HCT116 (cell line): ENCODE measurements around the gene MRPL24. TPM values are rescaled to one million over a fixed set of nuclear protein-coding genes. Genes with fewer than 3 reads are reported as not detected.

Experiments used
- ATAC-seq: fragments of 200-7000 bp; cut with Tn5 transposase; 2 replicates; pipeline ENCODE4 v1.9.1; 2020; ENCODE audit warnings: mild to moderate bottlenecking, moderate library complexity
- BruUV-seq: library from RNA; stranded (reverse); fragments of 400-500 nt; replicated peaks from 2 replicates; lab custom pipeline; 2021; lab: Mats Ljungman, UMichigan
- CTCF ChIA-PET: fragments of 300-600 bp; sonication (Branson Sonifier 250); formaldehyde crosslinking; loops from one replicate; lab custom pipeline; 2021; ENCODE audit warnings: antibody characterized with exemption; lab: Charles Lee
- POLR2A ChIA-PET: fragments of 300-600, 350-600 bp; sonication (Branson Sonifier 250); formaldehyde crosslinking; loops from one replicate; lab custom pipeline; 2021; ENCODE audit warnings: antibody characterized with exemption; lab: Charles Lee
- RAD21 ChIA-PET, 2 experiments: fragments of 300-600 bp; sonication (Branson Sonifier 250); formaldehyde crosslinking; loops; one replicate each; lab custom pipeline; 2023; ENCODE audit warnings: low total read pairs in 2 of 2; ENCODE audit not compliant: uncharacterized antibody in 2 of 2, unreplicated experiment in 2 of 2, low non-redundant PET in 1 of 2; lab: Charles Lee
- DNase-seq: peaks from one replicate; pipeline ENCODE4 v3.0.0-alpha.2; 2010; ENCODE audit warnings: low read depth, low spot score
- H2AFZ ChIP-seq: fragments of 200-600 bp; shearing (Covaris generic), sonication (generic); 2 replicates; pipeline ENCODE4 v1.6.1; 2017; ENCODE audit warnings: low read depth, mixed run types, mixed read lengths, antibody characterized with exemption, low read length; ENCODE audit not compliant: poor library complexity, severe bottlenecking
- H3K27ac ChIP-seq: 2 replicates; pipeline ENCODE4 v1.5.1; 2012; ENCODE audit warnings: low read depth, low read length
- H3K27me3 ChIP-seq: fragments of 200-600 bp; sonication (generic); 2 replicates; pipeline ENCODE4 v1.6.1; 2016; ENCODE audit warnings: mixed run types, low read length, mixed read lengths; ENCODE audit not compliant: insufficient read depth
- H3K36me3 ChIP-seq, 2 experiments: fragments of 200-500 bp in 1 of 2; fragments of 200-600 bp in 1 of 2; sonication (Bioruptor generic) in 1 of 2; sonication (generic) in 1 of 2; 2 replicates each; pipeline versions ENCODE4 v1.5.1 to v1.6.1; 2014 to 2016; ENCODE audit warnings: low read length in 2 of 2, inconsistent platforms in 1 of 2, mixed read lengths in 1 of 2, mixed run types in 1 of 2; ENCODE audit not compliant: insufficient read depth in 2 of 2, control insufficient read depth in 1 of 2
- H3K4me1 ChIP-seq, 2 experiments: fragments of 200-600 bp in 1 of 2; sonication (generic) in 1 of 2; 2 replicates each; pipeline versions ENCODE4 v1.5.1 to v1.6.1; 2012 to 2017; ENCODE audit warnings: low read length in 2 of 2, inconsistent platforms in 1 of 2, mild to moderate bottlenecking in 1 of 2, mixed read lengths in 1 of 2, mixed run types in 1 of 2, moderate library complexity in 1 of 2; ENCODE audit not compliant: insufficient read depth in 2 of 2, control insufficient read depth in 1 of 2
- H3K4me2 ChIP-seq: fragments of 200-600 bp; sonication (generic); 2 replicates; pipeline ENCODE4 v1.6.1; 2017; ENCODE audit warnings: mixed run types, low read length, mixed read lengths
- H3K4me3 ChIP-seq, 2 experiments: fragments of 200-600 bp in 1 of 2; sonication (generic) in 1 of 2; replicated peaks in 1 of 2; 2 replicates each; pipeline ENCODE4 v1.5.1; 2011 to 2016; ENCODE audit warnings: low read length in 2 of 2, control low read depth in 1 of 2, low read depth in 1 of 2, mild to moderate bottlenecking in 1 of 2, mixed read lengths in 1 of 2, mixed run types in 1 of 2
- H3K79me2 ChIP-seq: fragments of 200-600 bp; sonication (generic); 2 replicates; pipeline ENCODE4 v1.6.1; 2017; ENCODE audit warnings: mild to moderate bottlenecking, mixed run types, low read length, moderate library complexity, mixed read lengths; ENCODE audit not compliant: insufficient read depth
- H3K9ac ChIP-seq: fragments of 200-600 bp; sonication (generic); 2 replicates; pipeline ENCODE4 v1.6.1; 2016; ENCODE audit warnings: low read length, mixed read lengths
- H3K9me2 ChIP-seq: fragments of 200-600 bp; sonication (generic), shearing (Covaris generic); 2 replicates; pipeline ENCODE4 v1.6.1; 2017; ENCODE audit warnings: mixed run types, mild to moderate bottlenecking, moderate library complexity; ENCODE audit not compliant: insufficient read depth
- H3K9me3 ChIP-seq, 2 experiments: fragments of 200-500 bp in 1 of 2; fragments of 200-600 bp in 1 of 2; sonication (Bioruptor generic) in 1 of 2; sonication (generic) in 1 of 2; 2 replicates each; pipeline ENCODE4 v1.6.1; 2014 to 2017; ENCODE audit warnings: low read length in 2 of 2, mixed read lengths in 2 of 2, inconsistent platforms in 1 of 2, low read depth in 1 of 2, mild to moderate bottlenecking in 1 of 2, mixed run types in 1 of 2, moderate library complexity in 1 of 2; ENCODE audit not compliant: control insufficient read depth in 1 of 2, insufficient read depth in 1 of 2
- H4K20me1 ChIP-seq: fragments of 200-600 bp; sonication (generic), shearing (Covaris generic); 2 replicates; pipeline ENCODE4 v1.6.1; 2017; ENCODE audit warnings: mixed run types, mild to moderate bottlenecking, moderate library complexity; ENCODE audit not compliant: insufficient read depth
- CBX3 ChIP-seq: IDR thresholded peaks from 2 replicates; pipeline ENCODE4 v1.6.1; 2012; ENCODE audit warnings: low read depth
- CEBPB ChIP-seq: IDR thresholded peaks from 2 replicates; pipeline ENCODE4 v1.6.1; 2012; ENCODE audit warnings: low read depth
- CTCF ChIP-seq, 3 experiments: fragments of 200-600 bp in 1 of 3; sonication (generic) in 1 of 3; IDR thresholded peaks in 2 of 3; conservative IDR thresholded peaks in 1 of 3; 2 replicates each; pipeline ENCODE4 v1.5.1; 2012 to 2017; ENCODE audit warnings: low read depth in 2 of 3, low read length in 2 of 3, antibody characterized with exemption in 1 of 3, borderline replicate concordance in 1 of 3, control low read depth in 1 of 3, mild to moderate bottlenecking in 1 of 3, mixed read lengths in 1 of 3, mixed run types in 1 of 3, moderate library complexity in 1 of 3; ENCODE audit not compliant: insufficient read depth in 1 of 3
- EGR1 ChIP-seq: IDR thresholded peaks from 2 replicates; pipeline ENCODE4 v1.6.1; 2012; ENCODE audit warnings: low read depth
- ELF1 ChIP-seq: IDR thresholded peaks from 2 replicates; pipeline ENCODE4 v1.6.1; 2012; ENCODE audit warnings: low read depth, borderline replicate concordance
- EZH2 ChIP-seq: fragments of 200-600 bp; sonication (generic); IDR thresholded peaks from 2 replicates; pipeline ENCODE4 v1.6.1; 2017; ENCODE audit warnings: antibody characterized with exemption, mixed run types
- EZH2phosphoT487 ChIP-seq: fragments of 200-600 bp; IDR thresholded peaks from 2 replicates; pipeline ENCODE4 v1.6.1; 2018; ENCODE audit warnings: antibody characterized with exemption, borderline replicate concordance
- FOSL1 ChIP-seq: IDR thresholded peaks from 2 replicates; pipeline ENCODE4 v1.6.1; 2012; ENCODE audit warnings: low read depth
- POLR2A ChIP-seq: IDR thresholded peaks from 2 replicates; pipeline ENCODE4 v1.7.0; 2011; ENCODE audit warnings: borderline replicate concordance; ENCODE audit not compliant: insufficient read depth, insufficient read length; ENCODE audit errors: extremely low read depth
- POLR2AphosphoS5 ChIP-seq: IDR thresholded peaks from 2 replicates; pipeline ENCODE4 v1.6.1; 2011; ENCODE audit warnings: mild to moderate bottlenecking, low read depth, low read length, moderate library complexity
- RAD21 ChIP-seq: IDR thresholded peaks from 2 replicates; pipeline ENCODE4 v1.6.1; 2012; ENCODE audit warnings: low read depth, mild to moderate bottlenecking
- REST ChIP-seq: IDR thresholded peaks from 2 replicates; pipeline ENCODE4 v1.6.1; 2012; ENCODE audit warnings: low read depth
- SIN3A ChIP-seq: IDR thresholded peaks from 2 replicates; pipeline ENCODE4 v1.6.1; 2012; ENCODE audit warnings: low read depth
- SP1 ChIP-seq: IDR thresholded peaks from 2 replicates; pipeline ENCODE4 v1.6.1; 2012; ENCODE audit warnings: low read depth
- SRF ChIP-seq: IDR thresholded peaks from 2 replicates; pipeline ENCODE4 v1.6.1; 2012; ENCODE audit warnings: low read depth
- TCF7L2 ChIP-seq: IDR thresholded peaks from 2 replicates; pipeline ENCODE4 v1.7.0; 2011; ENCODE audit warnings: borderline replicate concordance, inconsistent platforms; ENCODE audit not compliant: insufficient read depth, insufficient read length; ENCODE audit errors: extremely low read depth
- ZFX ChIP-seq: fragments of 450-650 bp; IDR thresholded peaks from 2 replicates; pipeline ENCODE4 v1.6.1; 2017
- ZNF274 ChIP-seq: fragments of 200-500 bp; sonication (Bioruptor generic); IDR thresholded peaks from 2 replicates; pipeline ENCODE4 v1.6.1; 2014; ENCODE audit warnings: mild to moderate bottlenecking, low read depth, low read length, inconsistent platforms
- intact Hi-C: fragments of 100-400 bp; cut with micrococcal nuclease; formaldehyde crosslinking; loops from 2 replicates; pipeline ENCODE4 v1.10.0; 2022
- total RNA-seq: library from RNA; stranded (reverse); gene quantifications from one replicate; pipeline ENCODE4 v1.2.1, GENCODE V29; 2021; ENCODE audit not compliant: unreplicated experiment
- TF ChIP-seq, protein P1 (sequence below): IDR thresholded peaks from 2 replicates; pipeline ENCODE4 v1.6.1; 2012
- TF ChIP-seq, protein P2 (sequence below): IDR thresholded peaks from 2 replicates; pipeline ENCODE4 v1.6.1; 2012

The MRPL24 gene
- total RNA-seq, 1 experiment from 2014 or later = 111 TPM

GRCh38 chr1:156721535-156721934 is 19.4 kb downstream of the MRPL24 start:
- Histone ChIP-seq H4K20me1 (peaks cover 22% of the 10 kb centered on the region; the same call in 1 of the 2 replicates), H3K4me1 (peaks cover 13 to 15% of the 10 kb centered on the region in 2 experiments), H2AFZ (no peak overlapping the region), H3K9me3 (no peaks in the 10 kb centered on the region), H3K27ac (no peak overlapping the region), H3K9me2 (no peaks in the 10 kb centered on the region), H3K36me3 (peaks cover 29 to 45% of the 10 kb centered on the region in 2 experiments), H3K4me2 (no peak overlapping the region), H3K4me3 (no peak overlapping the region), H3K9ac (no peak overlapping the region), H3K79me2 (peaks cover 62% of the 10 kb centered on the region), H3K27me3 (no peaks in the 10 kb centered on the region)
- intact Hi-C loops = no loop called here
- ChIA-PET POLR2A (interaction anchor here (0.8 to 0.9 kb wide), 2 partner anchors 16 to 35 kb away, joined by 3 read pairs; partner anchors contain the start of gene CRABP2), CTCF (interaction anchor here (1.4 to 10.8 kb wide), 4 partner anchors 9 to 94 kb away, joined by 3 to 508 read pairs (median 5); no protein-coding TSS in a partner anchor), RAD21 (interaction anchor here in 1 of 2 experiments (1.6 kb wide), 1 partner anchor 32 kb away, joined by 4 read pairs; no protein-coding TSS in a partner anchor)
- BruUV-seq = no TSS peak
- DNase-seq (no peak), ATAC-seq (no peak)
- TF ChIP-seq, protein P1, sequence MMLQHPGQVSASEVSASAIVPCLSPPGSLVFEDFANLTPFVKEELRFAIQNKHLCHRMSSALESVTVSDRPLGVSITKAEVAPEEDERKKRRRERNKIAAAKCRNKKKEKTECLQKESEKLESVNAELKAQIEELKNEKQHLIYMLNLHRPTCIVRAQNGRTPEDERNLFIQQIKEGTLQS = no peak
- TF ChIP-seq CTCF (IDR thresholded peaks at IDR 0.05 in 2 of 3, conservative IDR thresholded peaks at IDR 0.05 in 1 of 3; ENCODE audit: borderline replicate concordance in 1 of 3, insufficient read depth in 1 of 3, low read depth in 2 of 3, low read length in 2 of 3) (no peak), TCF7L2 (no peak), EGR1 (no peak), ZNF274 (no peak), FOSL1 (no peak), POLR2A (no peak), EZH2 (no peak), SRF (no peak), SIN3A (no peak), CBX3 (no peak), RAD21 (no peak), SP1 (no peak), POLR2AphosphoS5 (no peak), EZH2phosphoT487 (no peak), ELF1 (no peak), ZFX (no peak), REST (no peak), CEBPB (no peak)
- TF ChIP-seq, protein P2, sequence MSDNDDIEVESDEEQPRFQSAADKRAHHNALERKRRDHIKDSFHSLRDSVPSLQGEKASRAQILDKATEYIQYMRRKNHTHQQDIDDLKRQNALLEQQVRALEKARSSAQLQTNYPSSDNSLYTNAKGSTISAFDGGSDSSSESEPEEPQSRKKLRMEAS = no peak
